Mucosa of descending colon (tissue), 3 donors: ENCODE results near the gene C1R. TPM values are rescaled to one million over a fixed set of nuclear protein-coding genes. Genes with fewer than 3 reads are reported as not detected.

Source experiments
- ATAC-seq: fragments of 200-7000 bp; cut with Tn5 transposase; one replicate; pipeline ENCODE4 v1.9.1; 2020; ENCODE audit warnings: mild to moderate bottlenecking, moderate library complexity
- DNase-seq, 3 donors: peaks; one replicate each; pipeline ENCODE4 v3.0.0-alpha.2; 2020
- H3K36me3 ChIP-seq: fragments of 200-600 bp; one replicate; pipeline ENCODE4 v1.8.0; 2021; ENCODE audit warnings: low read depth, mild to moderate bottlenecking
- H3K4me1 ChIP-seq: fragments of 200-600 bp; one replicate; pipeline ENCODE4 v1.8.0; 2021; ENCODE audit warnings: low read depth, mild to moderate bottlenecking
- H3K4me3 ChIP-seq: fragments of 200-600 bp; one replicate; pipeline ENCODE4 v1.8.0; 2021; ENCODE audit warnings: mild to moderate bottlenecking
- H3K9me3 ChIP-seq: fragments of 200-600 bp; one replicate; pipeline ENCODE4 v1.8.0; 2021; ENCODE audit warnings: mild to moderate bottlenecking
- CTCF ChIP-seq: fragments of 200-600 bp; IDR thresholded peaks from one replicate; pipeline ENCODE4 v1.8.0; 2022; ENCODE audit warnings: antibody characterized with exemption, mild to moderate bottlenecking
- intact Hi-C, 2 donors: fragments of 100-400 bp; cut with DNase I in 1 of 2; cut with micrococcal nuclease in 1 of 2; formaldehyde crosslinking; loops; one replicate each; pipeline versions ENCODE4 v1.11.0 to v1.11.1; 2022; cut with DNase I, micrococcal nuclease
- total RNA-seq, 3 donors: library from RNA; stranded (reverse); fragmentation: NEBNext Ultra II Directional in 2 of 3; extraction: Animal tissue kit (Norgen Biotek cat#: 25700) in 2 of 3; gene quantifications; one replicate each; pipeline versions ENCODE4 v1.2.1 to v1.2.4, GENCODE V29; 2021 to 2023
- donor health status: DM: no; HTN: no; CAD: no; lungs with moderate emphysema.
- donor health status: DM: no; HTN: no; CAD: no.
- donor health status: DM: no; HTN: yes; CAD: no.

C1R gene
- total RNA-seq, 3 donors from 2014 or later: 38.7 to 273 (median 222) TPM

- intact Hi-C loops: no loop called here
- ATAC-seq (no peak), DNase-seq (no peak)
- H3K4me1 ChIP-seq: peaks cover 5% of the 10 kb centered on the region
- H3K36me3 ChIP-seq: no peaks in the 10 kb centered on the region
- TF ChIP-seq CTCF: no peak
- H3K9me3 ChIP-seq: no peaks in the 10 kb centered on the region
- H3K4me3 ChIP-seq: no peak overlapping the region
Measured at GRCh38 chr12:7089196-7089871, 2.9 kb downstream of the C1R start.

GRCh38 chr12:7083125-7083524 lies 9.1 kb downstream of the C1R start:
- ATAC-seq: no peak
- no peak overlapping the region for H3K4me3 ChIP-seq
- no peak for DNase-seq
- no peaks in the 10 kb centered on the region for H3K9me3 ChIP-seq
- no peak for TF ChIP-seq CTCF
- no peaks in the 10 kb centered on the region for H3K36me3 ChIP-seq
- intact Hi-C loops: no loop called here
- no peaks in the 10 kb centered on the region for H3K4me1 ChIP-seq

GRCh38 chr12:7081037-7081436 lies 11.2 kb downstream of the C1R start:
- ATAC-seq (no peak), DNase-seq (no peak)
- no peaks in the 10 kb centered on the region for H3K36me3 ChIP-seq
- H3K9me3 ChIP-seq: no peaks in the 10 kb centered on the region
- TF ChIP-seq CTCF: no peak
- no peaks in the 10 kb centered on the region for H3K4me1 ChIP-seq
- intact Hi-C loops: no loop called here
- H3K4me3 ChIP-seq: no peak overlapping the region

- intact Hi-C loops: no loop called here
Measured at GRCh38 chr12:7079826-7080125, 12.5 kb downstream of the C1R start.

GRCh38 chr12:7078163-7078562 lies 14.1 kb downstream of the C1R start:
- no peak for TF ChIP-seq CTCF
- Histone ChIP-seq H3K4me3 (no peak overlapping the region), H3K9me3 (no peaks in the 10 kb centered on the region), H3K4me1 (no peaks in the 10 kb centered on the region), H3K36me3 (no peaks in the 10 kb centered on the region)
- DNase-seq (no peak), ATAC-seq (no peak)
- intact Hi-C loops: no loop called here

More at GRCh38 chr12:7079826-7080125, 12.5 kb downstream of the C1R start:
- ATAC-seq (no peak), DNase-seq (no peak)
- Histone ChIP-seq H3K9me3 (no peaks in the 10 kb centered on the region), H3K36me3 (no peaks in the 10 kb centered on the region), H3K4me1 (no peaks in the 10 kb centered on the region), H3K4me3 (no peak overlapping the region)
- no peak for TF ChIP-seq CTCF

GRCh38 chr12:7076493-7076892 lies 15.8 kb downstream of the C1R start:
- ATAC-seq: no peak
- H3K36me3 ChIP-seq: no peaks in the 10 kb centered on the region
- intact Hi-C loops: no loop called here
- no peaks in the 10 kb centered on the region for H3K4me1 ChIP-seq
- DNase-seq: no peak
- H3K9me3 ChIP-seq: no peaks in the 10 kb centered on the region
- no peak overlapping the region for H3K4me3 ChIP-seq
- no peak for TF ChIP-seq CTCF
